Measurements from ENCODE around the gene MFNG.

The MFNG gene

GRCh38 chr22:37507731-37508130 lies 21.5 kb upstream of the MFNG start:
- TF ChIP-seq POLR2A (IDR thresholded peaks at IDR 0.05; ENCODE audit: extremely low read depth, insufficient read length) (no peak), MYC (IDR thresholded peaks at IDR 0.05; ENCODE audit: low read depth, low read length) (no peak), CTCF (IDR thresholded peaks at IDR 0.05; ENCODE audit: low read depth, low read length) (no peak), MAX (IDR thresholded peaks at IDR 0.05; ENCODE audit: low read depth, low read length) (no peak)

GRCh38 chr22:37505989-37506388 lies 19.8 kb upstream of the MFNG start:
- DNase-seq (ENCODE audit: low read depth) = no peak
- TF ChIP-seq POLR2A (IDR thresholded peaks at IDR 0.05; ENCODE audit: extremely low read depth, insufficient read length) (no peak), MYC (IDR thresholded peaks at IDR 0.05; ENCODE audit: low read depth, low read length) (no peak), MAX (IDR thresholded peaks at IDR 0.05; ENCODE audit: low read depth, low read length) (no peak)
- no peak overlapping the region for H3K4me3 ChIP-seq (ENCODE audit: low read depth, low read length)

More at GRCh38 chr22:37507731-37508130, 21.5 kb upstream of the MFNG start:
- H3K4me3 ChIP-seq (ENCODE audit: low read depth, low read length) = no peak overlapping the region
- no peak for DNase-seq (ENCODE audit: low read depth)

- no peak overlapping the region for H3K4me3 ChIP-seq (ENCODE audit: low read depth, low read length)
- DNase-seq (ENCODE audit: low read depth) = no peak
- TF ChIP-seq MAX (IDR thresholded peaks at IDR 0.05; ENCODE audit: low read depth, low read length) (no peak), MYC (IDR thresholded peaks at IDR 0.05; ENCODE audit: low read depth, low read length) (no peak), POLR2A (IDR thresholded peaks at IDR 0.05; ENCODE audit: extremely low read depth, insufficient read length) (no peak), CTCF (IDR thresholded peaks at IDR 0.05; ENCODE audit: low read depth, low read length) (no peak)
These were observed 19.4 kb upstream of the MFNG start for GRCh38 chr22:37505565-37505964.

- no peak overlapping the region for H3K4me3 ChIP-seq (ENCODE audit: low read depth, low read length)
- DNase-seq (ENCODE audit: low read depth) = no peak
- no peak for TF ChIP-seq MAX (IDR thresholded peaks at IDR 0.05; ENCODE audit: low read depth, low read length)
- no peak for TF ChIP-seq MYC (IDR thresholded peaks at IDR 0.05; ENCODE audit: low read depth, low read length)
- TF ChIP-seq POLR2A (IDR thresholded peaks at IDR 0.05; ENCODE audit: extremely low read depth, insufficient read length) = no peak
- TF ChIP-seq CTCF (IDR thresholded peaks at IDR 0.05; ENCODE audit: low read depth, low read length) = no peak
These were observed 18.8 kb upstream of the MFNG start for GRCh38 chr22:37504964-37505363.

GRCh38 chr22:37503850-37504249 lies 17.7 kb upstream of the MFNG start:
- H3K4me3 ChIP-seq (ENCODE audit: low read depth, low read length) = no peak overlapping the region
- no peak for TF ChIP-seq MYC (IDR thresholded peaks at IDR 0.05; ENCODE audit: low read depth, low read length)
- TF ChIP-seq MAX (IDR thresholded peaks at IDR 0.05; ENCODE audit: low read depth, low read length) = no peak
- TF ChIP-seq POLR2A (IDR thresholded peaks at IDR 0.05; ENCODE audit: extremely low read depth, insufficient read length) = no peak
- no peak for TF ChIP-seq CTCF (IDR thresholded peaks at IDR 0.05; ENCODE audit: low read depth, low read length)
- DNase-seq (ENCODE audit: low read depth) = peak; percentile 32

GRCh38 chr22:37503183-37503683 lies 17.0 kb upstream of the MFNG start:
- no peak overlapping the region for H3K4me3 ChIP-seq (ENCODE audit: low read depth, low read length)
- no peak for TF ChIP-seq MYC (IDR thresholded peaks at IDR 0.05; ENCODE audit: low read depth, low read length)
- DNase-seq (ENCODE audit: low read depth) = no peak

All from NB4 (cell line).